Neural crest cell (in vitro differentiated cells): ENCODE data around the gene CLMP. TPM values are rescaled to one million over a fixed set of nuclear protein-coding genes. Genes with fewer than 3 reads are reported as not detected.
A peak's percentile ranks its signal among the peaks of the same experiment; 100 is the strongest.

Experiments
- DNase-seq: peaks from one replicate; pipeline ENCODE4 v3.0.0; 2021; ENCODE audit warnings: low read depth, mixed read lengths, low spot score
- H3K27ac Mint-ChIP-seq: one replicate; pipeline ENCODE4 v1.8.0; 2021; ENCODE audit warnings: mild to moderate bottlenecking, mixed read lengths; ENCODE audit not compliant: unreplicated experiment
- H3K27me3 Mint-ChIP-seq: 2 replicates; pipeline ENCODE4 v1.8.0; 2021; ENCODE audit warnings: low read depth, mild to moderate bottlenecking, mixed read lengths
- H3K36me3 Mint-ChIP-seq: 2 replicates; pipeline ENCODE4 v1.8.0; 2021; ENCODE audit warnings: low read depth, mild to moderate bottlenecking, mixed read lengths
- H3K4me1 Mint-ChIP-seq: 2 replicates; pipeline ENCODE4 v1.8.0; 2021; ENCODE audit warnings: mixed read lengths
- H3K4me3 Mint-ChIP-seq: one replicate; pipeline ENCODE4 v1.8.0; 2021; ENCODE audit warnings: mild to moderate bottlenecking, mixed read lengths
- H3K9me3 Mint-ChIP-seq: 2 replicates; pipeline ENCODE4 v1.8.0; 2021; ENCODE audit warnings: mixed read lengths
- CTCF ChIP-seq: fragments of 200-600 bp; sonication (generic); conservative IDR thresholded peaks from 2 replicates; pipeline ENCODE4 v1.5.0; 2021; ENCODE audit warnings: antibody characterized with exemption, mild to moderate bottlenecking
- total RNA-seq: library from RNA; stranded (reverse); gene quantifications from 2 replicates; pipeline ENCODE4 v1.2.1, GENCODE V29; 2021

Gene CLMP
- total RNA-seq, 1 donor from 2014 or later: 4.3 TPM

- H3K27me3 Mint-ChIP-seq: no peaks in the 10 kb centered on the region
- DNase-seq: no peak
- H3K4me3 Mint-ChIP-seq: no peak overlapping the region
- no peak overlapping the region for H3K27ac Mint-ChIP-seq
- TF ChIP-seq CTCF: no peak
- no peaks in the 10 kb centered on the region for H3K9me3 Mint-ChIP-seq
- peaks cover 5% of the 10 kb centered on the region for H3K36me3 Mint-ChIP-seq
- H3K4me1 Mint-ChIP-seq: peaks cover 2% of the 10 kb centered on the region
Observed at GRCh38 chr11:123073343-123074057, 121.5 kb downstream of the CLMP start.

DNA sequence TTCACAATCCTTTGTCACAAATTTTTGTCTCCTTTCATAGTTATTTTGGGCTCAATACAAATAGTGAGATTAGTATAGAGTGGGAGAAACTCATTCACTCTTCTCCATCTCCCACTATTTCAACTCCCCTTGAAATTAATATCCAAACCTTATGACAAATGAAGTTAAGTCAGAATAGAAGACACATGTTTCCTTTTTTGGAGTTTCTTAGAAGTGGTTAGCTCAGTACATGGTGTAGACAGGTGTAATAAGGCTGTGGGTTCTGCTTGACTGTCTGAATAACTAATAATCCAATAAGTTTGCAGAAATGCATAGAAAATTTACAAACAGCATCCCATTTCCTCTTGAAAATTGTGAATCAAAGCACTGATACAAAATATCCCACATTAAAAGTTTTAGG lies 122.3 kb downstream of the CLMP start:
- Mint-ChIP-seq H3K27ac (no peak overlapping the region), H3K9me3 (no peaks in the 10 kb centered on the region), H3K4me1 (peaks cover 3% of the 10 kb centered on the region), H3K36me3 (peaks cover 5% of the 10 kb centered on the region), H3K27me3 (no peaks in the 10 kb centered on the region), H3K4me3 (no peak overlapping the region)
- no peak for TF ChIP-seq CTCF
- no peak for DNase-seq

- no peaks in the 10 kb centered on the region for H3K27me3 Mint-ChIP-seq
- H3K4me1 Mint-ChIP-seq: peaks cover 3% of the 10 kb centered on the region
- no peak overlapping the region for H3K27ac Mint-ChIP-seq
- H3K36me3 Mint-ChIP-seq: peaks cover 5% of the 10 kb centered on the region
- no peak for TF ChIP-seq CTCF
- no peak overlapping the region for H3K4me3 Mint-ChIP-seq
- no peaks in the 10 kb centered on the region for H3K9me3 Mint-ChIP-seq
- DNase-seq: no peak
Observed at GRCh38 chr11:123072332-123072761, 122.7 kb downstream of the CLMP start.

DNA sequence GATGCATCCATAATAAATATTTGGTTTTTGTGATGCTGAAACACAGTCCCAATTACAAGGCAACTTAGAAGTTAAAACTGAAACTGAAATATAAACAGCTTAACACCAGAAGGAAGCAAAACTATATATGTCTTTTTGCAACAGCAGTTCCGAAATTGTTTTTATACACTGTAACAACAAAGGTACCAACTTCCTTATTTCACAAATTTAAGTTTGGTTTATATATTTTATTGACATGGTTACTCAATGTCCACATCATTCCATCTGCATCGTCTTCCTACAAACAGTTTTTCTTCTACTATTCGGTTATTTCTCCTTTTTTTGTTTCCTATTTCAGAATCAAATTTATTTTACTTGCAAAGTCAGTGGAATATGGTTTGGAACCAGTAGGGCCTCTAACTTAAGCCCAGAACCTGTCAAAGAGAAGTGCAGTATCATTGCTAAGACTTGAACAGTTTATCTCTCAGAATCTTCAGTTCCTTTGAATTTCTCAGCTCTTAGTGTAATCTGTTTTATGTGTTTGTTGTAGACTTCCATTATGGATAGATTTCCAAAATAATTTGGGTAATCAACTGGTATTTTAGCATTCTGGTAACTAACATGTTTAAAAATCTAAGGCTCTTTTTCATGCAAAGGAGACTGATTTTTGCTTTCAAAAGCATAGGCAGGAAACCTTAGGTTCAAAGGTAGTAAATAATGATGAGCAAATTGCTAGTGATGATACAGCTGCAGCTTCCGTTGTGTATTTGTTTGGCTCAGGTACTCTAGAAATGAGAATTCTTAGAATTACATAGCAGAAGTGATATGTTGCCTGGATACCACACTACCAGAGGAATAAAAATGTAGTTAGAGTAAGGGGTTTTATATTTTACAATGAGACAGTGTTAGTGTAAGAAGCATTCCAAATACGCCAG lies 124.9 kb downstream of the CLMP start:
- no peak overlapping the region for H3K27ac Mint-ChIP-seq
- H3K4me3 Mint-ChIP-seq: no peak overlapping the region

DNA sequence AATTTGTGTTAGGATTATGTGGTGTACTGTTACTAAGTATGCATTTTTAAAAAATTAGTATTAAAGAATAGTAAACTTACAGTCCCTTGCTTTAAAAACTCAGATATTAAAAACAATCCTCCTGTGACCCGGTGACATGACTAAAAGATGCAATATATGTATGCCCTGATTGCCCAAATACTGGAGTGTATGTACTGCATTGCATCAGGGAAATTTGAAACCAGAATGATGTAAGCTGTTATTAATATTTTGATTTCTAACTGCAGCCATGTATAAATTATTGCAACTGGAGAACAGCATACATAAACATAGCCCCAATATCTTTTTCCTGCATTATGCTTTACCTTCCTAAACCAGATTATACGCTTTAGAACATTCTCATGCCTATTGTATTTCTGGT lies 129.4 kb downstream of the CLMP start:
- H3K36me3 Mint-ChIP-seq: peaks cover 16% of the 10 kb centered on the region
- H3K4me1 Mint-ChIP-seq: peaks cover 42% of the 10 kb centered on the region
- H3K27ac Mint-ChIP-seq: no peak overlapping the region
- peak overlapping the region; percentile 67 for H3K4me3 Mint-ChIP-seq
- H3K27me3 Mint-ChIP-seq: peaks cover 5% of the 10 kb centered on the region
- no peak for TF ChIP-seq CTCF
- DNase-seq: no peak
- H3K9me3 Mint-ChIP-seq: no peaks in the 10 kb centered on the region

More for the DNA sequence above, 124.9 kb downstream of the CLMP start:
- Mint-ChIP-seq H3K4me1 (peaks cover 11% of the 10 kb centered on the region), H3K27me3 (no peaks in the 10 kb centered on the region), H3K36me3 (peaks cover 8% of the 10 kb centered on the region), H3K9me3 (no peaks in the 10 kb centered on the region)
- no peak for TF ChIP-seq CTCF
- no peak for DNase-seq
